Hematopoietic multipotent progenitor cell treated with erythropoietin and hydrocortisone succinate and interleukin-3 and kit ligand, for 4 days (in vitro differentiated cells): ENCODE results near the gene TNFRSF25.
A peak's percentile ranks its signal among the peaks of the same experiment; 100 is the strongest.
"Not testable (repeated sequence)": the region's sequence is repeated elsewhere in the genome, so short reads cannot be mapped to it uniquely, and the experiment has no call there.

Experiments
- DNase-seq: peaks from one replicate; pipeline ENCODE4 v3.0.0-alpha.2; 2015

The TNFRSF25 gene

GRCh38 chr1:6500544-6501278, 34.7 kb upstream of the TNFRSF25 start:
- no peak for DNase-seq

GRCh38 chr1:6499296-6499695, 33.3 kb upstream of the TNFRSF25 start:
- DNase-seq: no peak

GRCh38 chr1:6498576-6499111, 32.7 kb upstream of the TNFRSF25 start:
- no peak for DNase-seq

GRCh38 chr1:6497867-6498575, 32.0 kb upstream of the TNFRSF25 start:
- no peak for DNase-seq

- DNase-seq: peak; percentile 65
Observed at GRCh38 chr1:6497215-6497866, 31.4 kb upstream of the TNFRSF25 start.

- DNase-seq: no peak
Observed at GRCh38 chr1:6496890-6497214, 30.9 kb upstream of the TNFRSF25 start.

GRCh38 chr1:6496365-6496721, 30.4 kb upstream of the TNFRSF25 start:
- no peak for DNase-seq

- DNase-seq: no peak
Observed at GRCh38 chr1:6495540-6496364, 29.8 kb upstream of the TNFRSF25 start.

GRCh38 chr1:6495041-6495441, 29.1 kb upstream of the TNFRSF25 start:
- no peak for DNase-seq

GRCh38 chr1:6494627-6495026, 28.7 kb upstream of the TNFRSF25 start:
- no peak for DNase-seq

- not testable (repeated sequence) for DNase-seq
Observed at GRCh38 chr1:6493834-6494223, 27.9 kb upstream of the TNFRSF25 start.

- DNase-seq: no peak
Observed at GRCh38 chr1:6491966-6492365, 26.0 kb upstream of the TNFRSF25 start.

GRCh38 chr1:6491480-6491962, 25.5 kb upstream of the TNFRSF25 start, which contains the start of gene PLEKHG5:
PLEKHG5 (minus strand) TSS chr1:6491667; CDS start chr1:6477571, 14,096 bp downstream.
- DNase-seq: no peak

- DNase-seq: no peak
Observed at GRCh38 chr1:6491081-6491449, 25.1 kb upstream of the TNFRSF25 start.

GRCh38 chr1:6490181-6491080, 24.5 kb upstream of the TNFRSF25 start:
- peak; percentile 71 for DNase-seq

GRCh38 chr1:6489799-6490180, 23.8 kb upstream of the TNFRSF25 start:
- DNase-seq: peak; percentile 84

- DNase-seq: no peak
Observed at GRCh38 chr1:6489383-6489765, 23.4 kb upstream of the TNFRSF25 start.

- DNase-seq: no peak
Observed at GRCh38 chr1:6488602-6489382, 22.8 kb upstream of the TNFRSF25 start.

- DNase-seq: no peak
Observed at GRCh38 chr1:6487804-6488484, 22.0 kb upstream of the TNFRSF25 start.

- DNase-seq: peak; percentile 93
Observed at GRCh38 chr1:6486433-6487011, 20.5 kb upstream of the TNFRSF25 start.
